B cell (primary cell): ENCODE data around the gene MOB3A. TPM values are rescaled to one million over a fixed set of nuclear protein-coding genes. Genes with fewer than 3 reads are reported as not detected.

Experiments used
- ATAC-seq: fragments of 200-7000 bp; cut with Tn5 transposase; one replicate; pipeline ENCODE4 v1.10.0; 2021; ENCODE audit warnings: low read depth, mild to moderate bottlenecking, moderate number of reproducible peaks, moderate library complexity
- CTCF ChIA-PET: fragments of 350-600 bp; sonication (Branson Sonifier 250); formaldehyde crosslinking; loops from one replicate; lab custom pipeline; 2021; ENCODE audit warnings: antibody characterized with exemption, inconsistent platforms; lab: Charles Lee
- POLR2A ChIA-PET: fragments of 350-600 bp; sonication (Branson Sonifier 250); formaldehyde crosslinking; loops from one replicate; lab custom pipeline; 2021; ENCODE audit warnings: antibody characterized with exemption; lab: Charles Lee
- DNase-seq: peaks from one replicate; pipeline ENCODE4 v3.0.0; 2013
- H2AFZ ChIP-seq: 2 replicates; pipeline ENCODE4 v1.6.1; 2012; ENCODE audit warnings: mild to moderate bottlenecking, low read depth, low read length; ENCODE audit not compliant: insufficient read depth, poor library complexity, severe bottlenecking
- H3K27ac ChIP-seq, 2 donors: 1 replicate in 1 of 2; 2 replicates in 1 of 2; pipeline ENCODE4 v1.5.1; 2012 to 2013; ENCODE audit warnings: low read length in 2 of 2, mild to moderate bottlenecking in 2 of 2, moderate library complexity in 1 of 2
- H3K27me3 ChIP-seq, 4 experiments: fragments of 200-600 bp in 1 of 4; sonication (generic) in 1 of 4; replicated peaks in 1 of 4; 1 replicate in 2 of 4; 2 replicates in 2 of 4; pipeline versions ENCODE4 v1.6.1 to v1.7.0; 2013 to 2016; ENCODE audit warnings: low read length in 3 of 4, mild to moderate bottlenecking in 2 of 4, mixed read lengths in 1 of 4, moderate library complexity in 1 of 4; ENCODE audit not compliant: insufficient read depth in 4 of 4, control insufficient read depth in 3 of 4; ENCODE audit errors: control extremely low read depth in 1 of 4
- H3K36me3 ChIP-seq, 2 experiments: replicated peaks in 1 of 2; 1 replicate in 1 of 2; 2 replicates in 1 of 2; pipeline versions ENCODE4 v1.6.1 to v1.7.1; 2013; ENCODE audit warnings: low read length in 1 of 2; ENCODE audit not compliant: insufficient read depth in 2 of 2, control insufficient read depth in 1 of 2; ENCODE audit errors: control extremely low read depth in 1 of 2, extremely low read depth in 1 of 2
- H3K4me1 ChIP-seq, 2 donors: fragments of 200-600 bp in 1 of 2; sonication (generic) in 1 of 2; 1 replicate in 1 of 2; 2 replicates in 1 of 2; pipeline versions ENCODE4 v1.5.1 to v1.6.1; 2013 to 2017; ENCODE audit warnings: low read length in 2 of 2; ENCODE audit not compliant: control insufficient read depth in 2 of 2, insufficient read depth in 2 of 2
- H3K4me2 ChIP-seq: replicated peaks from 2 replicates; pipeline ENCODE3; 2012; ENCODE audit warnings: mild to moderate bottlenecking, low read depth, low read length; ENCODE audit not compliant: poor library complexity, severe bottlenecking
- H3K4me3 ChIP-seq, 5 experiments: fragments of 200-600 bp in 1 of 5; sonication (generic) in 1 of 5; 1 replicate in 3 of 5; 2 replicates in 2 of 5; pipeline versions ENCODE4 v1.5.1 to v1.7.0; 2011 to 2016; ENCODE audit warnings: low read length in 4 of 5, mild to moderate bottlenecking in 4 of 5, low read depth in 2 of 5, control low read depth in 1 of 5, moderate library complexity in 1 of 5; ENCODE audit not compliant: insufficient read depth in 1 of 5; ENCODE audit errors: control extremely low read depth in 1 of 5, extremely low read depth in 1 of 5
- H3K79me2 ChIP-seq: fragments of 200-600 bp; sonication (generic); one replicate; pipeline ENCODE4 v1.6.0; 2016; ENCODE audit warnings: low read length; ENCODE audit not compliant: control insufficient read depth, insufficient read depth
- H3K9ac ChIP-seq: fragments of 200-600 bp; sonication (generic); 2 replicates; pipeline ENCODE4 v1.6.1; 2017; ENCODE audit warnings: mild to moderate bottlenecking, low read length, moderate library complexity
- H3K9me3 ChIP-seq, 3 donors: one replicate each; pipeline versions ENCODE4 v1.6.1 to v1.7.1; 2013; ENCODE audit warnings: low read length in 2 of 3; ENCODE audit not compliant: control insufficient read depth in 2 of 3, insufficient read depth in 1 of 3; ENCODE audit errors: control extremely low read depth in 1 of 3
- H4K20me1 ChIP-seq: 2 replicates; pipeline ENCODE4 v1.6.0; 2012; ENCODE audit warnings: mild to moderate bottlenecking, low read length; ENCODE audit not compliant: insufficient read depth, control insufficient read depth, poor library complexity, severe bottlenecking
- H3K27ac Mint-ChIP-seq: one replicate; pipeline ENCODE4 v1.8.0; 2021; ENCODE audit warnings: mixed read lengths
- H3K27me3 Mint-ChIP-seq: one replicate; pipeline ENCODE4 v1.8.0; 2021; ENCODE audit warnings: mixed read lengths
- H3K4me1 Mint-ChIP-seq: one replicate; pipeline ENCODE4 v1.8.0; 2021; ENCODE audit warnings: mixed read lengths
- H3K4me3 Mint-ChIP-seq: one replicate; pipeline ENCODE4 v1.8.0; 2021; ENCODE audit warnings: mixed read lengths
- H3K9me3 Mint-ChIP-seq: one replicate; pipeline ENCODE4 v1.8.0; 2022; ENCODE audit warnings: mixed read lengths; ENCODE audit not compliant: insufficient read depth
- CTCF ChIP-seq: fragments of 200-600 bp; IDR thresholded peaks from one replicate; pipeline ENCODE4 v1.8.0; 2022; ENCODE audit warnings: antibody characterized with exemption, mild to moderate bottlenecking
- EZH2 ChIP-seq: IDR thresholded peaks from 2 replicates; pipeline ENCODE4 v1.6.1; 2012; ENCODE audit warnings: borderline replicate concordance, low read depth, mild to moderate bottlenecking, moderate library complexity, low read length; ENCODE audit not compliant: insufficient read depth, poor library complexity, severe bottlenecking
- WGBS: methylation state at CpG from one replicate; pipeline ENCODE4 v1.1.5; 2013; ENCODE audit warnings: missing lambda C conversion rate; ENCODE audit not compliant: insufficient coverage; 5-methylcytosine and 5-hydroxymethylcytosine counted together
- intact Hi-C: fragments of 100-400 bp; cut with micrococcal nuclease; formaldehyde crosslinking; loops from one replicate; pipeline ENCODE4 v1.10.0; 2022
- polyA plus RNA-seq: library from polyadenylated mRNA; depleted of rRNA; stranded (reverse); fragments of >200 nt; gene quantifications from 2 replicates; pipeline ENCODE4 v1.2.3, GENCODE V29; 2012
- total RNA-seq, 2 donors: library from RNA; stranded (reverse); fragments of 120-200 nt in 1 of 2; gene quantifications; 1 replicate in 1 of 2; 2 replicates in 1 of 2; pipeline versions ENCODE4 v1.2.3 to v1.2.4, GENCODE V29; 2013 to 2022

The MOB3A gene
- total and polyA plus RNA-seq, 2 donors (not counting 1 experiment from before 2014, with no cell fraction given) = 190 to 228 TPM

- H4K20me1 ChIP-seq = no peaks in the 10 kb centered on the region
- H3K9ac ChIP-seq = no peak overlapping the region
- ChIA-PET CTCF (interaction anchor here (1.1 kb wide), 1 partner anchor 39 kb away, joined by 4 read pairs; no protein-coding TSS in a partner anchor), POLR2A (interaction anchor here (0.5 to 1.2 kb wide), 5 partner anchors 26 to 38 kb away, joined by 3 to 6 read pairs (median 3); no protein-coding TSS in a partner anchor)
- no peak overlapping the region for H2AFZ ChIP-seq
- Mint-ChIP-seq H3K27me3 (no peaks in the 10 kb centered on the region), H3K4me1 (peaks cover 61% of the 10 kb centered on the region), H3K9me3 (no peaks in the 10 kb centered on the region), H3K4me3 (no peak overlapping the region), H3K27ac (peak overlapping the region; percentile 70)
- H3K27ac ChIP-seq = peak overlapping the region; percentile 29 to 99
- H3K27me3 ChIP-seq = no peaks in the 10 kb centered on the region
- peak overlapping the region; percentile 77 for H3K4me2 ChIP-seq
- H3K4me3 ChIP-seq = no peak overlapping the region
- H3K9me3 ChIP-seq = peaks cover 0 to 3% (median 0%) of the 10 kb centered on the region in 3 donors
- DNase-seq = no peak
- H3K79me2 ChIP-seq = peaks cover 41% of the 10 kb centered on the region
- 87% methylated on average over 22 of the region's 23 CpGs for WGBS
- H3K36me3 ChIP-seq = no peaks in the 10 kb centered on the region
- peaks cover 63 to 88% of the 10 kb centered on the region in 2 donors for H3K4me1 ChIP-seq
- intact Hi-C loops = no loop called here
- TF ChIP-seq EZH2 (no peak), CTCF (no peak)
- no peak for ATAC-seq
Measured at GRCh38 chr19:2057484-2058469, 38.3 kb downstream of the MOB3A start.

GRCh38 chr19:2056837-2057192 lies 39.3 kb downstream of the MOB3A start:
- H3K36me3 ChIP-seq = no peaks in the 10 kb centered on the region
- Mint-ChIP-seq H3K4me1 (peaks cover 62% of the 10 kb centered on the region), H3K9me3 (no peaks in the 10 kb centered on the region), H3K27ac (peak overlapping the region; percentile 81), H3K27me3 (no peaks in the 10 kb centered on the region), H3K4me3 (peak overlapping the region; percentile 53)
- H3K9me3 ChIP-seq = peaks cover 0 to 3% (median 0%) of the 10 kb centered on the region in 3 donors
- TF ChIP-seq CTCF (no peak), EZH2 (no peak)
- peak overlapping the region; percentile 32 for H3K9ac ChIP-seq
- H3K4me3 ChIP-seq = no peak overlapping the region
- peak overlapping the region in 1 of 2 donors; percentile 99 for H3K27ac ChIP-seq
- no peak overlapping the region for H2AFZ ChIP-seq
- H3K4me1 ChIP-seq = peaks cover 64 to 88% of the 10 kb centered on the region in 2 donors
- DNase-seq = no peak
- H3K79me2 ChIP-seq = peaks cover 32% of the 10 kb centered on the region
- H4K20me1 ChIP-seq = no peaks in the 10 kb centered on the region
- CTCF ChIA-PET = interaction anchor here (1.0 to 1.1 kb wide), 2 partner anchors 26 to 34 kb away, joined by 3 read pairs; no protein-coding TSS in a partner anchor
- H3K4me2 ChIP-seq = peak overlapping the region; percentile 77
- no peaks in the 10 kb centered on the region for H3K27me3 ChIP-seq
- POLR2A ChIA-PET = interaction anchor here (0.5 to 1.4 kb wide), 5 partner anchors 15 to 804 kb away, joined by 3 to 5 read pairs (median 3); partner anchors contain the start of gene PEAK3
- 40% methylated on average over 3 of the region's 5 CpGs for WGBS
- intact Hi-C loops = no loop called here
- ATAC-seq = no peak
